Activated T-cell treated with anti-CD3 and anti-CD28 coated beads for 48 hours (primary cell): ENCODE data around the gene TTLL11.
A peak's percentile ranks its signal among the peaks of the same experiment; 100 is the strongest.
"Not testable (repeated sequence)": the region's sequence is repeated elsewhere in the genome, so short reads cannot be mapped to it uniquely, and the experiment has no call there.

Experiments used
- DNase-seq: peaks from one replicate; pipeline ENCODE4 v3.0.0-alpha.2; 2020; ENCODE audit warnings: low read depth

TTLL11 gene

DNA sequence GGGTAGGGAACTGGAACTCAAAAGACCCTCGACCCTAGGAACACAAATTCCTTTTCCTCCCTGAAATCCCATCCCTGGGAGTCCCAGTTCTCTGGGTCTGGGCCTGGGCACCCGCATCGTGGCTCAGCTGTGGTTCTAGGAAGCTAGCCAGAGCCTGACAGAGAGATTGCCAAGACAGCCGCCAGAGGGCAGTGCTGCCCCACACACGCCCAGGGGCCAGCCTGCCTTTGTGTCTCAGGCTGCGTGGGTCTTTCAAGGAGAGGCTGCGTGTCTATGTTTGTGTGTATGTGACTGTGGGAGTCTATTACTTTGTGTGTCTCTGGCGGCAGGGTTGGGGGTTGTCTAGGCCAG lies 32.0 kb upstream of the TTLL11 start:
- DNase-seq: peak; percentile 75

DNA sequence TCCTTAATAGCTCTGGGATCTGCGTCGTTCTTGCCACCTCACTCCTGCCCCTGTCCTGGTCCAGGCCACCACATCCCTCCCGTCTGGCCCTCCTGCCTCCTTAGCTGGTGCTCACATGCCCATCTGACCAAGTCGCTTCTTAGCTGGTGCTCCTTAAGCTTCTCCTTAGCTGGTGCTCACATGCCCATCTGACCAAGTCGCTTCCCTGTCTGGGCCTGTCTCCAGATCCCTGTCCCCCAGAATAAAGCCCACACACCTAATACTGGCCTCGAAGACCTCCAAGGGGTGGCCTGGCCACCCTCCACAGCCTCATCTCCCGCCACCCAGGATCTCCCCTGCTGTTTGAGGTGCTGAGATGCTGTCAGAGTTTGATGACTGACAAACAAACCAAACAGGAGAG lies 31.4 kb upstream of the TTLL11 start:
- no peak for DNase-seq

DNA sequence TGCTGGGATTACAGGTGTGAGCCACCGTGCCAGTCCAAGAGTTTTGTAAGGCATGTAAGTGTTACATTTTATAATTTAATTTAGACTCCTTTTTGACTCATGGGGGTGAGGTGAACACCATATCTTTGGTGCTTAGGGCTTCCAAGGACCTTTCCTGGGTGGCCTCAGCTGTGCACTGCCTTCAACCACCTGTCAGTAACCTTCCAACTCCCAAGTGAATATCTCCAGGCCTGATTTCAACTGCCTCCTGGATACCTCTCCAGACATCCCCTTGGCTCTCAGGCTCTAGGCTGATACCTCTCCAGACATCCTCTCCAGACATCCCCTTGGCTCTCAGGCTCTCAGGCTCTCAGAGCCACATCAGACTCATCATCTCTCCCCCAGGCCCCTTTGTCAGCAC lies 30.9 kb upstream of the TTLL11 start:
- DNase-seq: no peak

- DNase-seq: peak; percentile 64
These were observed 30.0 kb upstream of the TTLL11 start for GRCh38 chr9:122122903-122123632.

DNA sequence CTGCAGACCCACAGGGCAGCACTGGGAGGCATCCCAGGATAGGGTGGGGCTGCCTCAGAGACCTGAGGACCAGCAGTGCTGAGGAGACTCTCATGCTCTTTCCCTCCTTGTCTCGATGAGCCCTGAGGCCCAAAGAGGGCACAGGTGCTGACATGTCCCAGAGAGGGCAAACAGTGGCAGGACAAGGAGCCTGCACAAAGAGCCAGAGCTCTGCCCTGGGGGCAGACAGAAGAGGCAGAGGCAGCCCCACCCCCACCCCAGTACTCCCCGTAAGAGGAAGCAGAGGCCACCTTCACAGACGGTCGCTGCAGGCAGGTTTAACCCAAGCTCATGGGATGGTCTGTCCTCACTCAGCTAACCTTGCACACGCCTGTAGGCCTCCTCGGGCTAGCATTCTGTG lies 29.4 kb upstream of the TTLL11 start:
- no peak for DNase-seq

DNA sequence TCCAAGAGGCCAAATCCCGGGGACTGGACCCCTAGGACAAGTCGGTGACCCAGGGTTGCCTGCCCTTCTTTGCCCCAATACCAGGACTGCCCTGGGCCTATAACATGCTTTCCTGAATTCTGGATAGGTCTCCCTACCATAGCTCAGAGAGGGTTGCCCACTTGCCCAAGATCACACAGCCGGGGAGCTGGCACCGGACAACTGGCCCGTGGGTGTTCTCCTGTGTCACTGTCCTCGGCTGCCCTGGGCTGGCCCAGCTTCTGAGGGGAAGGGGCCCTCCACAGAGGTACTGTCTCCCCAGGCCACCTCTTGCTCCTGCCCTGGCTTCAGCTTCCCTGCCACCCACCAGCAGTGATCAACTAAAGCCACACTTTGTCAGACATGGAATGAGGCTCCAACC lies 28.8 kb upstream of the TTLL11 start:
- no peak for DNase-seq

DNA sequence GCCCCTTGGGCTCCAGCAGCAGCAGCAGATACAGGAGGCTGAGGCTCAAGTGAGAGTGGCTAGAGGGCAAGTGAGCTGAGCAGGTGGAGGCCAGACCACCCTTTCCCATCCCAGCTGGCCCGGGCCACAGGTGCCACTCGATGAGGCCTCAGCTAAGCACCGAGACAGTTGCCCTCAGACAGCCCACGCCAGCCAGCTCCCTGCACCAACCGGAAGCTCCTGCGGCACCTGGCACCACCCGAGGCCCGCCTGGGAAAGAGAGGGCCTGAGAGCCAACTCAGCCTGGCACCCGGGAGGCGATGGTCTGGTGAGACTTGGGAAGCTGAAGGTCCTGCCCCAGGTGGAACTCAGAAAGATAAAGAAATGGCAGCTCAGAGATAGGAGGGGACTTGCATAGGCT lies 28.3 kb upstream of the TTLL11 start:
- no peak for DNase-seq

GRCh38 chr9:122120316-122121071 lies 27.4 kb upstream of the TTLL11 start:
- DNase-seq: no peak

GRCh38 chr9:122119721-122120120 lies 26.6 kb upstream of the TTLL11 start:
- DNase-seq: no peak

DNA sequence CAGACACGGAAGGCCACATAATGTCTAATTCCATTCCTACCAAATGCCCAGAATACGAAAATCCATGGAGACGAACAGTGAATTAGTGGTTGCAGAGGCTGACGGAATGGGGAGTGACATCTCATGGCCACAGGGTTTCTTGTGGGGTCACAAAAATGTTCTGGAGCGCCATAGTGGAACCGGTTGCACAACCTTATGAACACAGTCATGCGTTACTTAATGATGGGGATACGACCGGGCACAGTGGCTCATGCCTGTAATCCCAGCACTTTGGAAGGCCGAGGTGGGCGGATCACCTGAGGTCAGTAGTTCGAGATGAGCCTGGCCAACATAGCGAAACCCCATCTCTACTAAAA lies 26.0 kb upstream of the TTLL11 start:
- no peak for DNase-seq

DNA sequence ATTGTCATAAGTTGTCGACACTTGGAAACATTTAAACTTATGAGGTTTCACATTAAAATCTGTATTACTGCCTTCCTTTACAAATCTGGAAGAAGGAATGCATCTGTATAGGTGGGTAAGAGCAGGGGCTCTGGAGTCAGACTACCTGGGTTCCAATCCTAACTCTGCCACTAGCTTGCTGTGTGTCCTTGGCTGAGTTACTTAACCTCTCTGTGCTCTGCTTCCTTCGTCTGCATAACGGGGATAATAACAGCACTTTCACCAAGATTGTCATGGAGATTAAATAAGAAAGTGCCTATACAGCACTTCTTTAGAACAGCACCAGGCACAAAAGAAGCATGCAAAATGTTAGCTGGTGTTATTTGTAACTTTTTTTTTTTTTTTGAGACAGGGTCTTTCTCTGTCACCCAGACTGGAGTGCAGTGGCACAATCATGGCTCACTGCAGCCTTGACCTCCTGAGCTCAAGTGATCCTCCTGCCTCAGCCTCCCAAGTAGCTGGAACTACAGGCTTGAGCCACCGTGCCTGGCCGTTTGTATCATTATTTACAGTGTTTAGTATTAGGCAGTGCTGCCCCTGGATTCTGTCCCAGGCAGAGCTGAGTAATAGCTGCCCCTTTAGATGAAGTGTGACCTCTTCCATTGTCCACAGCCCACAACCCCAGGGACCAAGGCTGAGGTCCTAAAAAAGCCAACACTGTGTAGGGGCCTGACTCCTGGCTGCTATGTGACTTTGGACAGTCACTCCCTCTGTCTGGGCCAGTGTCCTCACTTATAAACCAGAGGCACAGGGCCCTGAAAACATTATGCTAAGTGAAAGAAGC lies 25.4 kb upstream of the TTLL11 start:
- no peak for DNase-seq

- DNase-seq: not testable (repeated sequence)
These were observed 24.1 kb upstream of the TTLL11 start for GRCh38 chr9:122117241-122117640.

- no peak for DNase-seq
These were observed 23.5 kb upstream of the TTLL11 start for GRCh38 chr9:122116448-122117173.

DNA sequence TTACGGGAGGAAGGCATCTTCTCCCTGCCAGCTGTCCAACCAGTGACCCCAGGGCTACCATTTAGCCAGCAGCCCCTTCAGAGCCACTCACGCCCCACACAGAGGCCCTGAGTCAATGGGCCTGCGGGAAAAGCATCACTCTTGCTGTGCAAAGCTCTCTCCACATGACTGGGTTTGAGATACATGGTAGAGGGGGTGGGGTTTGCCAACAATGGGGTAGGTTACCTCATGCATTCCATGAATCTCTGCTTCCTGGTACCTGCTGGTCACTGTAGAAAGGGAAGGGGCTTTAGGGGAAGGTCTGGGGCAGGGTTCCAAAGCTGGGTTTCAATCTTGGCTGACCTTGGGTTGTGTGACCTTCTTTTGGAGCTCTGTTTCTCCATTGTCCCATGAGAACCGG lies 22.9 kb upstream of the TTLL11 start:
- DNase-seq: no peak

- DNase-seq: no peak
These were observed 22.3 kb upstream of the TTLL11 start for GRCh38 chr9:122115176-122116035.

GRCh38 chr9:122113574-122113973 lies 20.5 kb upstream of the TTLL11 start:
- DNase-seq: no peak

DNA sequence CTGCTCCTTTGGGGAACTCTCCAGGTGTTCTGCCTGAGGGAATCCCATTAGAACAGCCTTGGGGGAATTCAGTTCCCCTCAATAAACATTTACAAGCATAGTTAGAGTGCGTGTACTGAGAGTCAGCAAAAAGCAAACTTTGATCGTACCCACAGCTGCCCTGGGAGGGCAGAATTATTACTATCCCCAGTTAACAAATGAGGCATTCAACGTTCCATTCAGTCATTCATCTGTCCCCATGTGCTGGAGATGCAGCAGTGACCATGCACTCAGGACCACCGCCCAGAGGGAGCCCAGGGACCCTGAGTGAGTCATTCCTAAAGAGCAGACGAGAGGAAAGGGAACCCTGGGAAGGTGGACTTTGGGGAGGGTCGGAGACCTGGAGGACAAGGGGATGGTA lies 19.1 kb upstream of the TTLL11 start:
- DNase-seq: no peak

GRCh38 chr9:122111413-122112085 lies 18.4 kb upstream of the TTLL11 start:
- DNase-seq: no peak

DNA sequence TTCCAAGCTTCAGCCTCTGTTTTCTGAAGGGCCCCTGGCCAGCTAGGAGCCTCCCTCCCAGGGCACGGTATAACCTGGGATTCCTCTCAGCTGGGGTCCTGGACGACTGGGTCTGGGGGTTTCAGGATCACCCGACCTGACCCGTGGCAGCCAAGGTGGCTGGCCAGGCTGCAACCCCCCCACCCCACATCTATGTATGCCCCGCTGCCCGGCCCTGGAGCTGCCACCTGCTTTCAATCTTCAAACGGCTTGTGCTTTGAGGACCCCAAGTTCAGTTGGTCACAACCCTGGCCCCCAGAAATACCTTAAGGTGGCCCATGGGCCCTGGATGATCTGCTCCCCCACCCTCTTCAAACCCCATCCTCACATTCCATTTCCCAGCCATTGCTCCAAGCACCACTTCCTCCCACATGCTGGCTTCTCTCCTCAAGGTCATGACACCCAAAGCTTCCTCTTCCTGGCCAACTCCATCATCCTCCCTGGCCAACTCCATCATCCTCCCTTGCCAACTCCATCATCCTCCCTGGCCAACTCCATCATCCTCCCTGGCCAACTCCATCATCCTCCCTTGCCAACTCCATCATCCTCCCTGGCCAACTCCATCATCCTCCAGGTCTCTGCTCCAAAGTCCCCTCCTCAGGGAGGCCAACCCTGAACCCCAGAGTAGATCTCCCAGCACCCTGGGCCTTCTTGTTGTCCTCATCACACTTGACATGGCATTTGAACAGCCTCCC lies 17.2 kb upstream of the TTLL11 start:
- DNase-seq: no peak
